Measurements from ENCODE around the gene RABGAP1L. TPM values are rescaled to one million over a fixed set of nuclear protein-coding genes. Genes with fewer than 3 reads are reported as not detected.

Gene RABGAP1L
- total and polyA plus RNA-seq, 2 of the 8 experiments (the other 6 are each of a cell fraction or from before 2014, with no cell fraction given): 33.3 to 156 TPM

DNA sequence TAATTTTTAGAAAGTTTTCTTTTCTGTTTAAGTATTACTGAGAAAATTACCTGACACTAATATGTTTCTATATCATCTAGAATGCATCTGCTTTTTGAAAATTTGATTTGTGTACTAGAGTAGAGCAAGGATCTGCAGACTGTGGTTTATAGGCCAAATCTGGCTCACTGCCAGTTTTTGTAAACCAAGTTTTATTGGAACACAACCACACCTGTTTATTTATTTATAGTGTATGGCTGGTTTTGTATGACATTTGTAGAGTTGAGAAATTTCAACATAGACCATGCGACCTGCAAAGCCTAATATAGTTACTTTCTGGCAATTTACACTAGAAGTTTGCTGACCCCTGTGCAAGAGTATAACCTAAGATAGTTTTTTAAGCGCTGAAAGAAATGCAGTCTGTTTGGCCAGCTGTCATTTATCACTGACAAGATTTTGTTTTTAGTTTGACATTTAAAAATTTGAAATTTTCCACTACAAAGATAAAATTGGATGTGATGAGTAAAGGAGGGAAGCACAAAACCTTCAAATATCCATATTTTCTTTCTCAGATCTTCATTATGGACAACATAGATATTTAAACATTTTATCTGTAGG lies 804.3 kb downstream of the RABGAP1L start:
- H2AFZ ChIP-seq (ENCODE audit: low read length): no peak overlapping the region
- FAIRE-seq (no peak), DNase-seq (ENCODE audit: low read depth in 1 of 2, low spot score in 2 of 2) (no peak)
- H2BK12ac ChIP-seq (ENCODE audit: low read depth, low read length): no peak overlapping the region
- H4K20me1 ChIP-seq (replicated peaks in 1 of 2; ENCODE audit: control insufficient read depth in 1 of 2, insufficient read depth in 2 of 2, low read length in 2 of 2): peaks cover 2 to 3% of the 10 kb centered on the region in 2 experiments
- no peak overlapping the region for H2BK5ac ChIP-seq (ENCODE audit: low read depth, low read length)
- H4K5ac ChIP-seq (ENCODE audit: insufficient read length, low read depth, low read length): no peak overlapping the region
- no peak overlapping the region for H2BK15ac ChIP-seq (ENCODE audit: low read length)
- H2BK120ac ChIP-seq (replicated peaks; ENCODE audit: low read depth, low read length): no peak overlapping the region
- ChIA-PET CTCF (ENCODE audit: partially characterized antibody) (interaction anchor here (1.2 kb wide), 1 partner anchor 24 kb away, joined by 4 read pairs; no protein-coding TSS in a partner anchor), POLR2A (ENCODE audit: partially characterized antibody) (interaction anchor here (0.8 to 1.8 kb wide), 5 partner anchors 12 to 80 kb away, joined by 3 to 5 read pairs (median 4); partner anchors contain the start of gene CACYBP)
- H3K27me3 ChIP-seq (replicated peaks in 1 of 4; ENCODE audit: control insufficient read depth in 3 of 4, extremely low read depth in 1 of 4, insufficient read depth in 3 of 4, low read length in 3 of 4): no peaks in the 10 kb centered on the region
- no peak overlapping the region for H2BK20ac ChIP-seq (ENCODE audit: low read length)
- H4K91ac ChIP-seq (replicated peaks; ENCODE audit: insufficient read length, low read length): no peak overlapping the region
- H3K14ac ChIP-seq (ENCODE audit: insufficient read length): no peak overlapping the region
- H3K23me2 ChIP-seq (ENCODE audit: low read depth, low read length): no peaks in the 10 kb centered on the region
- no peak overlapping the region for H3K4me2 ChIP-seq (ENCODE audit: insufficient read depth in 1 of 2, low read depth in 2 of 2, low read length in 2 of 2)
- H3K79me1 ChIP-seq (ENCODE audit: low read depth, low read length): no peaks in the 10 kb centered on the region
- H3K79me2 ChIP-seq (ENCODE audit: control insufficient read depth in 1 of 2, insufficient read depth in 2 of 2, low read length in 2 of 2): peaks cover 0 to 16% of the 10 kb centered on the region in 2 experiments; a peak in 2 of 4 replicates
- no peak overlapping the region for H3K9ac ChIP-seq (replicated peaks in 1 of 4; ENCODE audit: extremely low read depth in 1 of 4, low read depth in 3 of 4, low read length in 3 of 4)
- H3K23ac ChIP-seq (ENCODE audit: insufficient read length): no peak overlapping the region
- peaks cover under 1 to 62% (median 10%) of the 10 kb centered on the region in 4 experiments; a peak in 6 of 8 replicates for H3K36me3 ChIP-seq (ENCODE audit: control insufficient read depth in 2 of 4, insufficient read depth in 4 of 4, low read length in 3 of 4)
- H3K18ac ChIP-seq (ENCODE audit: extremely low read depth, low read length): no peak overlapping the region
- no peak overlapping the region for H3K4ac ChIP-seq (replicated peaks; ENCODE audit: insufficient read length, low read depth, low read length)
- no peak overlapping the region for H3K56ac ChIP-seq (replicated peaks; ENCODE audit: insufficient read length, low read depth, low read length)
- H3K27ac ChIP-seq (ENCODE audit: low read depth, low read length): no peak overlapping the region
- no peak overlapping the region for H4K8ac ChIP-seq (ENCODE audit: extremely low read depth, insufficient read depth, low read length)
- no peak overlapping the region for H3K4me3 ChIP-seq (ENCODE audit: extremely low read depth in 1 of 4, insufficient read depth in 2 of 4, low read depth in 3 of 4, low read length in 4 of 4)
- no peak overlapping the region for H2AK5ac ChIP-seq (ENCODE audit: low read depth, low read length)
- peaks cover 0 to 2% (median 0%) of the 10 kb centered on the region in 4 experiments; a peak in 1 of 7 replicates for H3K4me1 ChIP-seq (replicated peaks in 1 of 4; ENCODE audit: control insufficient read depth in 3 of 4, insufficient read depth in 4 of 4, low read length in 3 of 4)
- no peaks in the 10 kb centered on the region for H3K9me3 ChIP-seq (ENCODE audit: insufficient read depth in 2 of 2, low read depth in 1 of 2, low read length in 1 of 2)
- WGBS, 2 experiments (ENCODE audit: extremely low coverage in 1 of 2, insufficient coverage in 1 of 2, insufficient read length in 1 of 2, insufficient replicate concordance in 2 of 2, low coverage in 1 of 2, low lambda C conversion rate in 2 of 2, missing lambda C conversion rate in 1 of 2): 91% methylated on average over 2 of the region's 2 CpGs; no CpG with 5 or more reads in 1 of the 2 experiments
- TF ChIP-seq SP1 (IDR thresholded peaks at IDR 0.05; ENCODE audit: low read depth, low read length): no peak
- TF ChIP-seq EP300 (IDR thresholded peaks at IDR 0.05; ENCODE audit: borderline replicate concordance in 1 of 2, low read depth in 2 of 2, low read length in 2 of 2): no peak
- no peak for TF ChIP-seq SIX5 (IDR thresholded peaks at IDR 0.05; ENCODE audit: low read depth, low read length)
- TF ChIP-seq CHD1 (IDR thresholded peaks at IDR 0.05; ENCODE audit: low read depth, low read length): no peak
- no peak for TF ChIP-seq ASH2L (IDR thresholded peaks at IDR 0.05; ENCODE audit: low read length)

All from H1 (cell line).